ENCODE results near the gene FIBP. TPM values are rescaled to one million over a fixed set of nuclear protein-coding genes. Genes with fewer than 3 reads are reported as not detected.
A peak's percentile ranks its signal among the peaks of the same experiment; 100 is the strongest.

Gene FIBP
- total and polyA plus RNA-seq, 2 of the 8 experiments (the other 6 are each of a cell fraction or from before 2014, with no cell fraction given): 74.3 to 173 TPM

- TF ChIP-seq ZNF274 (IDR thresholded peaks at IDR 0.05; ENCODE audit: borderline replicate concordance, extremely low read depth, low read length) (no peak), JUN (IDR thresholded peaks at IDR 0.05; ENCODE audit: low read depth, low read length) (no peak), SIX5 (IDR thresholded peaks at IDR 0.05; ENCODE audit: low read depth, low read length) (no peak), SIN3A (conservative IDR thresholded peaks at IDR 0.05 in 1 of 2, IDR thresholded peaks at IDR 0.05 in 1 of 2; ENCODE audit: low read depth in 1 of 2, low read length in 2 of 2) (peak in 1 of 2 experiments; percentile 57; a peak in 1 of 4 replicates), MAX (IDR thresholded peaks at IDR 0.05) (peak; percentile 92)
Measured at GRCh38 chr11:65900125-65900898, 12.0 kb upstream of the FIBP start, which contains the start of gene FOSL1 (continued).
